H9 (cell line): ENCODE measurements around the gene RABGAP1L. TPM values are rescaled to one million over a fixed set of nuclear protein-coding genes. Genes with fewer than 3 reads are reported as not detected.

Experiments
- DNase-seq: peaks from one replicate; pipeline ENCODE4 v3.0.0-alpha.2; 2017
- H2AFZ ChIP-seq: one replicate; pipeline ENCODE4 v1.6.1; 2013; ENCODE audit warnings: mild to moderate bottlenecking, low read length, control low read depth, moderate library complexity
- H2AK5ac ChIP-seq: 2 replicates; pipeline ENCODE4 v1.6.1; 2013; ENCODE audit warnings: low read length, control low read depth, mixed read lengths; ENCODE audit not compliant: insufficient read length
- H2BK120ac ChIP-seq: one replicate; pipeline ENCODE4 v1.6.1; 2013; ENCODE audit warnings: low read depth, mild to moderate bottlenecking, low read length, control low read depth, inconsistent platforms; ENCODE audit not compliant: poor library complexity, severe bottlenecking
- H2BK12ac ChIP-seq: 2 replicates; pipeline ENCODE4 v1.6.1; 2013; ENCODE audit warnings: low read length, control low read depth, mixed read lengths, low read depth; ENCODE audit not compliant: insufficient read length
- H2BK15ac ChIP-seq: 2 replicates; pipeline ENCODE4 v1.6.1; 2013; ENCODE audit warnings: low read depth, low read length, control low read depth
- H2BK20ac ChIP-seq: one replicate; pipeline ENCODE4 v1.6.1; 2013; ENCODE audit warnings: low read depth, mild to moderate bottlenecking, low read length, control low read depth, inconsistent platforms; ENCODE audit not compliant: poor library complexity, severe bottlenecking
- H2BK5ac ChIP-seq: 2 replicates; pipeline ENCODE4 v1.6.1; 2013; ENCODE audit warnings: low read length, control low read depth, mixed read lengths; ENCODE audit not compliant: insufficient read length
- H3K14ac ChIP-seq: 2 replicates; pipeline ENCODE4 v1.6.1; 2013; ENCODE audit warnings: low read length, control low read depth; ENCODE audit not compliant: insufficient read depth
- H3K18ac ChIP-seq: 2 replicates; pipeline ENCODE4 v1.6.1; 2013; ENCODE audit warnings: low read depth, mild to moderate bottlenecking, mixed read lengths, low read length, control low read depth; ENCODE audit not compliant: insufficient read length
- H3K23ac ChIP-seq: 2 replicates; pipeline ENCODE4 v1.6.1; 2013; ENCODE audit warnings: low read length, control low read depth, mixed read lengths, low read depth; ENCODE audit not compliant: insufficient read length
- H3K23me2 ChIP-seq: 2 replicates; pipeline ENCODE4 v1.6.1; 2013; ENCODE audit warnings: low read depth, mild to moderate bottlenecking, mixed read lengths, low read length, control low read depth; ENCODE audit not compliant: insufficient read length, poor library complexity, severe bottlenecking
- H3K27ac ChIP-seq: 2 replicates; pipeline ENCODE4 v1.5.1; 2013; ENCODE audit warnings: low read length, control low read depth, mixed read lengths, low read depth; ENCODE audit not compliant: insufficient read length
- H3K27me3 ChIP-seq: 2 replicates; pipeline ENCODE4 v1.6.1; 2013; ENCODE audit warnings: low read length, control low read depth, inconsistent platforms; ENCODE audit not compliant: insufficient read depth
- H3K4ac ChIP-seq: 2 replicates; pipeline ENCODE4 v1.6.1; 2013; ENCODE audit warnings: low read depth, mild to moderate bottlenecking, control low read depth, inconsistent platforms, low read length, moderate library complexity
- H3K4me1 ChIP-seq: 2 replicates; pipeline ENCODE4 v1.6.1; 2013; ENCODE audit warnings: low read length, control low read depth, inconsistent platforms; ENCODE audit not compliant: insufficient read depth
- H3K4me2 ChIP-seq: 2 replicates; pipeline ENCODE4 v1.6.1; 2013; ENCODE audit warnings: low read length, control low read depth, mixed read lengths; ENCODE audit not compliant: insufficient read length, insufficient read depth
- H3K56ac ChIP-seq: 2 replicates; pipeline ENCODE4 v1.6.1; 2013; ENCODE audit warnings: low read depth, mild to moderate bottlenecking, mixed read lengths, low read length, control low read depth; ENCODE audit not compliant: insufficient read length
- H3K79me1 ChIP-seq: 2 replicates; pipeline ENCODE4 v1.6.1; 2013; ENCODE audit warnings: low read depth, mild to moderate bottlenecking, moderate library complexity, low read length, control low read depth, inconsistent platforms; ENCODE audit not compliant: insufficient read depth, poor library complexity, severe bottlenecking
- H3K79me2 ChIP-seq: 2 replicates; pipeline ENCODE4 v1.6.1; 2013; ENCODE audit warnings: low read length, control low read depth, inconsistent platforms; ENCODE audit not compliant: insufficient read depth
- H3K9ac ChIP-seq: 2 replicates; pipeline ENCODE4 v1.6.1; 2013; ENCODE audit warnings: low read length, control low read depth, mixed read lengths; ENCODE audit not compliant: insufficient read length; ENCODE audit errors: extremely low read depth
- H3K9me3 ChIP-seq: one replicate; pipeline ENCODE4 v1.6.1; 2013; ENCODE audit warnings: low read depth, low read length, inconsistent platforms; ENCODE audit not compliant: control insufficient read depth
- H3T11ph ChIP-seq: one replicate; pipeline ENCODE4 v1.6.1; 2013; ENCODE audit warnings: mild to moderate bottlenecking, low read length, control low read depth, inconsistent platforms
- H4K20me1 ChIP-seq: one replicate; pipeline ENCODE4 v1.6.1; 2013; ENCODE audit not compliant: control insufficient read depth, insufficient read length, insufficient read depth
- H4K5ac ChIP-seq: 2 replicates; pipeline ENCODE4 v1.6.1; 2013; ENCODE audit warnings: low read depth, mild to moderate bottlenecking, mixed read lengths, low read length, control low read depth; ENCODE audit not compliant: insufficient read length
- H4K8ac ChIP-seq: replicated peaks from 2 replicates; pipeline ENCODE4 v1.6.1; 2013; ENCODE audit warnings: low read length, control low read depth, mixed read lengths, low read depth; ENCODE audit not compliant: insufficient read length
- H4K91ac ChIP-seq: 2 replicates; pipeline ENCODE4 v1.6.1; 2013; ENCODE audit warnings: low read depth, mild to moderate bottlenecking, moderate library complexity, mixed read lengths, low read length, control low read depth; ENCODE audit not compliant: insufficient read length
- H3K27ac Mint-ChIP-seq, 3 experiments: 2 replicates in 2 of 3; 3 replicates in 1 of 3; pipeline ENCODE4 v1.8.0; 2020 to 2021; ENCODE audit warnings: mixed read lengths in 3 of 3, mild to moderate bottlenecking in 1 of 3, moderate library complexity in 1 of 3
- H3K27me3 Mint-ChIP-seq: 2 replicates; pipeline ENCODE4 v1.8.0; 2021; ENCODE audit warnings: low read depth, mild to moderate bottlenecking, moderate library complexity, mixed read lengths
- H3K36me3 Mint-ChIP-seq, 3 experiments: 2 replicates in 2 of 3; 3 replicates in 1 of 3; pipeline ENCODE4 v1.8.0; 2020 to 2021; ENCODE audit warnings: low read depth in 3 of 3, mixed read lengths in 3 of 3; ENCODE audit not compliant: insufficient read depth in 1 of 3
- H3K4me1 Mint-ChIP-seq, 2 experiments: 2 replicates each; pipeline ENCODE4 v1.8.0; 2020; ENCODE audit warnings: mixed read lengths in 2 of 2
- H3K4me3 Mint-ChIP-seq, 2 experiments: 2 replicates in 1 of 2; 3 replicates in 1 of 2; pipeline ENCODE4 v1.8.0; 2020 to 2021; ENCODE audit warnings: mild to moderate bottlenecking in 2 of 2, mixed read lengths in 2 of 2, moderate library complexity in 1 of 2
- H3K9me3 Mint-ChIP-seq, 2 experiments: 2 replicates in 1 of 2; 3 replicates in 1 of 2; pipeline ENCODE4 v1.8.0; 2020; ENCODE audit warnings: mild to moderate bottlenecking in 2 of 2, mixed read lengths in 2 of 2, moderate library complexity in 1 of 2
- WGBS: extraction: QIAGEN DNeasy Blood & Tissue Kit; methylation state at CpG from one replicate; pipeline ENCODE4 v1.1.7; 2013; ENCODE audit warnings: missing lambda C conversion rate, low lambda C conversion rate, mixed read lengths; ENCODE audit not compliant: insufficient read length; ENCODE audit errors: extremely low coverage; 5-methylcytosine and 5-hydroxymethylcytosine counted together
- total RNA-seq: library from RNA; stranded (reverse); gene quantifications from 2 replicates; pipeline ENCODE4 v1.2.1, GENCODE V29; 2021
- TF ChIP-seq, protein P1 (sequence below): fragments of 200-600 bp; sonication (generic); conservative IDR thresholded peaks from 3 replicates; pipeline ENCODE4 v1.8.0; 2021; ENCODE audit warnings: antibody characterized with exemption, mild to moderate bottlenecking

The RABGAP1L gene
- total RNA-seq, 1 experiment from 2014 or later: 147 TPM

DNA sequence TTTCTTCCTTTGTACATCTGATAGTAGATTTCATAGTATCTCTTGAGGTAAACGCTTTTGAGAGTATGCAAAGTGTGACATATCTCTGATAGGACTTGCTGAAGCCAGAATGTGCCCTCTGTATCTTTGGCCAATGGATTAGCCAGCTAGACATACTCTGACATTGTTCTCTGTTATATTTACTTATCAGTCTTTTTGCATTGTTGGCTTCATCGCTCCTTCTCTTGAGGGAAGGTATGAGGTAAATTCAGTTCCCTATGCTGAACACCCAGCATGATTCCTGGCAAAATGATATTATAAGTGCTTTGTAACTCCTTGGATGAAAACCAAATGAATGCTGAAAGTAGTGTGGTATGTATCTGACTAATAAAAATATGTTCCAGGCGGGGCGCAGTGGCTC lies 677.2 kb downstream of the RABGAP1L start:
- Histone ChIP-seq H3K9ac (no peak overlapping the region), H4K91ac (no peak overlapping the region), H3K23me2 (no peaks in the 10 kb centered on the region), H3K4ac (no peak overlapping the region), H3K56ac (no peak overlapping the region), H3K14ac (no peak overlapping the region), H2BK15ac (no peak overlapping the region), H3K27ac (no peak overlapping the region), H3K18ac (no peak overlapping the region), H4K8ac (no peak overlapping the region), H3K79me1 (no peaks in the 10 kb centered on the region), H3K9me3 (no peaks in the 10 kb centered on the region), H2BK12ac (no peak overlapping the region), H4K5ac (no peak overlapping the region), H2BK5ac (no peak overlapping the region), H3T11ph (no peak overlapping the region), H3K4me2 (no peak overlapping the region), H2BK20ac (no peak overlapping the region), H2AK5ac (no peak overlapping the region), H3K79me2 (no peaks in the 10 kb centered on the region), H4K20me1 (no peaks in the 10 kb centered on the region), H3K27me3 (no peaks in the 10 kb centered on the region), H2AFZ (no peak overlapping the region), H3K23ac (no peak overlapping the region), H3K4me1 (no peaks in the 10 kb centered on the region), H2BK120ac (no peak overlapping the region)
- H3K36me3 Mint-ChIP-seq: no peaks in the 10 kb centered on the region
- no peak overlapping the region for H3K27ac Mint-ChIP-seq
- H3K4me3 Mint-ChIP-seq: no peak overlapping the region
- peaks cover 0 to 2% of the 10 kb centered on the region in 2 experiments; a peak in 1 of 4 replicates for H3K4me1 Mint-ChIP-seq
- TF ChIP-seq, protein P1, sequence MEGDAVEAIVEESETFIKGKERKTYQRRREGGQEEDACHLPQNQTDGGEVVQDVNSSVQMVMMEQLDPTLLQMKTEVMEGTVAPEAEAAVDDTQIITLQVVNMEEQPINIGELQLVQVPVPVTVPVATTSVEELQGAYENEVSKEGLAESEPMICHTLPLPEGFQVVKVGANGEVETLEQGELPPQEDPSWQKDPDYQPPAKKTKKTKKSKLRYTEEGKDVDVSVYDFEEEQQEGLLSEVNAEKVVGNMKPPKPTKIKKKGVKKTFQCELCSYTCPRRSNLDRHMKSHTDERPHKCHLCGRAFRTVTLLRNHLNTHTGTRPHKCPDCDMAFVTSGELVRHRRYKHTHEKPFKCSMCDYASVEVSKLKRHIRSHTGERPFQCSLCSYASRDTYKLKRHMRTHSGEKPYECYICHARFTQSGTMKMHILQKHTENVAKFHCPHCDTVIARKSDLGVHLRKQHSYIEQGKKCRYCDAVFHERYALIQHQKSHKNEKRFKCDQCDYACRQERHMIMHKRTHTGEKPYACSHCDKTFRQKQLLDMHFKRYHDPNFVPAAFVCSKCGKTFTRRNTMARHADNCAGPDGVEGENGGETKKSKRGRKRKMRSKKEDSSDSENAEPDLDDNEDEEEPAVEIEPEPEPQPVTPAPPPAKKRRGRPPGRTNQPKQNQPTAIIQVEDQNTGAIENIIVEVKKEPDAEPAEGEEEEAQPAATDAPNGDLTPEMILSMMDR: no peak
- H3K27me3 Mint-ChIP-seq: no peaks in the 10 kb centered on the region
- H3K9me3 Mint-ChIP-seq: no peaks in the 10 kb centered on the region
- no peak for DNase-seq
- no CpG with 5 or more reads among the region's 4 CpGs for WGBS
